Activated T-helper 9 cell treated with anti-CD3 and anti-CD28 coated beads, Interleukin-2, amount 50 U/mL, for 16 hours (primary cell): ENCODE data around the gene SLCO1A2.
"Not testable (repeated sequence)": the region's sequence is repeated elsewhere in the genome, so short reads cannot be mapped to it uniquely, and the experiment has no call there.

ENCODE experiments used
- DNase-seq: peaks from one replicate; pipeline ENCODE4 v3.0.0-alpha.2; 2020; ENCODE audit warnings: low read depth

SLCO1A2 gene

GRCh38 chr12:21334771-21335325 is at the start of gene SLCO1A2:
SLCO1A2 (minus strand) TSS chr12:21334917; CDS start chr12:21334647, 270 bp downstream.
- DNase-seq: no peak

- no peak for DNase-seq
These were observed 49.5 kb upstream of the SLCO1A2 start for GRCh38 chr12:21384261-21384660.

- DNase-seq: not testable (repeated sequence)
These were observed 46.6 kb upstream of the SLCO1A2 start for GRCh38 chr12:21381320-21381719.

- DNase-seq: no peak
These were observed 44.5 kb upstream of the SLCO1A2 start for GRCh38 chr12:21379218-21379617.

- no peak for DNase-seq
These were observed 37.9 kb upstream of the SLCO1A2 start, which contains the start of gene IAPP for GRCh38 chr12:21372602-21373001. IAPP (plus strand) TSS chr12:21372902; CDS start chr12:21373352, 450 bp downstream.

- no peak for DNase-seq
These were observed 36.2 kb upstream of the SLCO1A2 start for GRCh38 chr12:21370845-21371449.

GRCh38 chr12:21369141-21369980 is 34.6 kb upstream of the SLCO1A2 start:
- DNase-seq: no peak

GRCh38 chr12:21360632-21361031 is 25.9 kb upstream of the SLCO1A2 start:
- not testable (repeated sequence) for DNase-seq

GRCh38 chr12:21354641-21355040 is 19.9 kb upstream of the SLCO1A2 start:
- no peak for DNase-seq

GRCh38 chr12:21353948-21354347 is 19.2 kb upstream of the SLCO1A2 start:
- no peak for DNase-seq

- DNase-seq: no peak
These were observed 18.8 kb upstream of the SLCO1A2 start for GRCh38 chr12:21353487-21353886.

- no peak for DNase-seq
These were observed 16.3 kb upstream of the SLCO1A2 start for GRCh38 chr12:21350975-21351374.

- DNase-seq: no peak
These were observed 12.0 kb upstream of the SLCO1A2 start for GRCh38 chr12:21346542-21347205.

GRCh38 chr12:21343636-21344035 is 8.9 kb upstream of the SLCO1A2 start:
- no peak for DNase-seq

- DNase-seq: no peak
These were observed 7.1 kb upstream of the SLCO1A2 start for GRCh38 chr12:21341769-21342168.

GRCh38 chr12:21340403-21340802 is 5.7 kb upstream of the SLCO1A2 start:
- DNase-seq: no peak

GRCh38 chr12:21339921-21340320 is 5.2 kb upstream of the SLCO1A2 start:
- no peak for DNase-seq

- DNase-seq: no peak
These were observed 3.4 kb upstream of the SLCO1A2 start for GRCh38 chr12:21337959-21338744.

GRCh38 chr12:21337453-21337852 is 2.7 kb upstream of the SLCO1A2 start:
- no peak for DNase-seq

- no peak for DNase-seq
These were observed 1.9 kb upstream of the SLCO1A2 start for GRCh38 chr12:21336656-21337055.

GRCh38 chr12:21330682-21331253 is 3.9 kb downstream of the SLCO1A2 start:
- DNase-seq: no peak
